NCI-H2227 treated with DMSO at 0.1 percent for 48 hours (cell line): Measurements from ENCODE around the gene CCN6.
"Not testable (repeated sequence)": the region's sequence is repeated elsewhere in the genome, so short reads cannot be mapped to it uniquely, and the experiment has no call there.

Experiments
- DNase-seq: peaks from one replicate; lab custom pipeline; 2025; lab: John Stamatoyannopoulos, UW

CCN6 gene

GRCh38 chr6:112030206-112030960, 23.5 kb upstream of the CCN6 start:
- DNase-seq: no peak

DNA sequence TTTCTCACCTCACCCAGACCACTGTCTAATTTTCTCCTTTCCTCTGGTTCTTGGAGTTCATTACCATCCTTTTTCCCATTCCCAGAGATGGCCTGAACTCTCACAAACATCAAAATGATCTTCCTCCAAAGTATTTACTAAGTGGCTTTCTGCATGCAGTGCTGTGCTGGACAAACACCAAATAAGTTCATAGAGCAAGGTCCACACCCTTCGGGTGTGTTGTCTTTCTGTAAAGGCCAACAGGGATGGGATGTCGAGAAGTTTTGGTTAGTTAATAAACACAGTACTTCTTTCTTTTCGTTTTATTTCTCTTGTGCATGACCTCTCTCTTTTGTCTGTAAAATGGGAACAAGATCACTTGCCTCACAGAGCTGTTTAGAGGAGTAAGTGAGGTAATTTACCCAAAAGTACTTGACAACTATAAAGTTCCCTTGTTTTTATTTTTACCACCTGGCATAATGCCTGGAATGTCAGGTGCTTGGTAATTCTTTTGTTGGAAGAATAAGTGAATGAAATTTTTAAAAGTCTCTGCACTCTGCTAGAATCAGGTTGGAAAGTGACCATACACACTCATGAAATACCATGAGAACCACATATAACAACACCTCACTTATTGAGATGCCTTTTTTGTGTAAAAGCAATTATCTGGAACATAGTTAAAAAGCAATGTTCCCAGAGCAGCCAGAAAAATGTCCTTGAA, 22.8 kb upstream of the CCN6 start:
- no peak for DNase-seq

- no peak for DNase-seq
Measured at GRCh38 chr6:112031960-112032359, 21.9 kb upstream of the CCN6 start.

- no peak for DNase-seq
Measured at GRCh38 chr6:112032728-112033127, 21.2 kb upstream of the CCN6 start.

DNA sequence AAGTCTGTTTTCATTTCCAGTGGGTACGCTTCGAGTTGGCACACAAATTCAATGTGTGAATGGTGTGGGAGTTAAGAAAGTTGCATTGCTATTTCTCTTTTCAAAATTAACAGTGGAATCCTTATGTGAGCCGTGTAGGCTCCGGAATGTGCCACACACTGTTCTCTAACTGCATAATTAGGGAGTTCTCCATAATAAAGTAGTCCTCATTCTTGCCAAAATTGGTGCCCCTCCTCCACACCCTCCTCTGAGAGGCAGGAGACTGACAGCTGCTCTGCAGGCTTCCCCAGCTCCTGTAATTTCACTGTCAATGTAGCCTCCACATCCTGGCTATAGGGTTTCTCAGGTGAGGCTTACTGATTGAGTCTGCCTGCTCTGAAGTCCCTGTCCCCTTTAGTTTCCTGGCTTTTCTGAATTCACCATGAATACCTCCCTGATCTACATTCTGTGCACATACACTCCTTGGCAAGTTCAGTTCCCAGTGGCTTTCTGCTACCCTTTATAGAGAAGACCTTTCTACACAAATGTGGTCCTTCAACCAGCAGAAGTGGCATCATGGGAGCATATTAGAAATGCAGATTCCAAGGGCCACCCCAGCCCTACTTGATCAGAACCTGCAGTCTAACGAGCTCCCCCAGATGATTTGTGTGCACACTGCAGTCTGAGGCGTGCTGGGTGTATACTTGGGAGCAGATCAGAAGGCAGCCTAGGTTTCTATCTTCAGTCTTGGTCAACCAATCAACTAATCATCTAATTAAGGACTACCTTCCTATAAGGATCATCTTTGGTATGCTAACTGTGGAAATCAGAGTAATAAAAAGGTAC, 19.9 kb upstream of the CCN6 start:
- no peak for DNase-seq

GRCh38 chr6:112034616-112034995, 19.3 kb upstream of the CCN6 start:
- no peak for DNase-seq

- no peak for DNase-seq
Measured at GRCh38 chr6:112036088-112036637, 17.7 kb upstream of the CCN6 start.

DNA sequence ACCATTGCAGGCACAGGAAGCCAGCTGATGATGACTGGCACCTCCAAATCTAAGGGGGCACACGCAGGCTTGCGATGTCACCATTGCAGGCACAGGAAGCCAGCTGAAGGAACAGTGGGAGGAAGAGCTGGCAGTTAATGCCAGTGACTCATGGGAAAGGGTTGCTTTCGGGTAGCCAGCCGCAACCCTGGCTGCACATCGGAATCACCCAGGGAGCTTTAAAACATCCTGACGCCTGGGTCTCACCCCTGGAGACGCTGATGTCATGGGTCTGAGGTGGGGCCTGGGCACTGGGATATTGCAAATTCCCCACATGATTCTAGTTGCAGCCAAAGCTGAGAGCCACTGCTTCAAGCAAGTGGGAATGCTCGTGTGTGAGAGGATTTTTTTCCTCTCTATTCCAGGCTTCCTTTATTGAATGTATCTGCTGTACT, 16.1 kb upstream of the CCN6 start:
- no peak for DNase-seq

GRCh38 chr6:112038268-112038667, 15.6 kb upstream of the CCN6 start:
- DNase-seq: no peak

DNA sequence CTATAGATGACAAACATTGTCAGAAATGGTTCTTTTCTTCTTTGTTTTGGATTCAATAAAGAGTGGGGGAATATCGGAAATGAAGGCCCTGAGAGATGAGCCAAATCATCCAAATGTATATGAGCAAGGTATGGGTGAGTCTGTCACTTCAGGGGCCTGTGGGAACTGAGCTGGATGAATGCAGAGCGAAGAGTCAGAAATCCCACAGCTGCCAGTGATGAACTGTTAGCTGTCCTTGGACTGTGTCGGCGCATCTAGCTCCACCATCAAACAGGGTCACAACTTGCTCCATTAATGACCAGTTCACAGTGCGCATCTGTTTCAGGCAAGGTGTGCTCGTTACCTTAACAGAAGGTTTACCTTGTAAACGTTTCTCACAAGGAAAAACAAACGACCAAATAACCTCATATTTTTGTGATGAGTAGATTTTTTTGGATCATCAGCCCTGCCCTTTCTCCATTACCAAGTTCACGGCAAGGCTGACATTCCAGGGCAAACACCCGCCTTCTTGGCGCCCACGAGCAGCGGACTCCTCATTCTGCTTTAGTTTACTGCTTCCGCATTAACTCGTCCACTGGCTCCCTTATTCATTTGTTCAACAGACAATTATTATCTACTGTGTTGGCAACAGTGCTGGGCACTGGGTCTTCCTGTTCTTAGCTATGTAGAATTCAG, 15.0 kb upstream of the CCN6 start:
- no peak for DNase-seq

GRCh38 chr6:112039431-112039770, 14.5 kb upstream of the CCN6 start:
- DNase-seq: no peak

GRCh38 chr6:112040956-112041355, 12.9 kb upstream of the CCN6 start:
- DNase-seq: no peak

DNA sequence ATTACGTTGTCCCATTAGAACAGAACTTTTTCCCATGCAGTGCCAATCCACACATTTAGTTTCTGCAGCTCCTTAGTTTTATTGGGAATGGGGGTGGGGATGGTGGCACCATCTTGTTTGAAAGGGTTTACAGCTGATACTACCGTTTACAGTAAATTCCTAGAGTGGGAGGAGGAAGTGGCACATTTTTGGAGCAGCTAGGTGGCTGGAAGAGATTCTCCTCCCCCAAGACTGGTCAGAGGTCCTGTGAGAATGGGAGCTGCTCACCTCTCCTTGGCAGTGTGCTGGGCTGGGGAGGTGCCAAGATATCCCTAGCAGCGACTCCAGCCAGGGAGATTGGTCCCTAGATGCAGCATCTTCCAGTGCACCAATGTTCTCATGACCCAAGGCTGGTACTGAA, 12.4 kb upstream of the CCN6 start:
- DNase-seq: no peak

- DNase-seq: peak; percentile 86
Measured at GRCh38 chr6:112043032-112044007, 10.6 kb upstream of the CCN6 start.

- DNase-seq: no peak
Measured at GRCh38 chr6:112044196-112044595, 9.7 kb upstream of the CCN6 start.

DNA sequence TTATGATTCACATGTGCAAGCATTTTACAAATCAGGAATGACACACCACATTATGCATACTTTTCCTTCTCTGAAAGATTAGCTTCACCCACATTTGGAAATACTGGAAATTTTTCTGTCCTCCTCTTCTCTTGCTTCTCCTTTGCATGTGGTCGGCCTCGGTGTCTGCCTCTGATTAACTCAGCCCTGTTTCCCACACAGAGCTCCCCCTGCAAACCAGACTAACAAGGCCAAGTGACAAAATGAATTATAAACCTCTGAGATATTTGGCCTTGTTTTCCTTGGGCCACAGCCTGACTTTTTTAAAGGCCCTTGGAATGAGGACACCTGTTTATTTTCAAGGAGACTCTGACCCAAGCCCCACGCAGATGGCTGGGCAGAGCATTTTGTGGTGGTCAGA, 9.0 kb upstream of the CCN6 start:
- no peak for DNase-seq

- not testable (repeated sequence) for DNase-seq
Measured at GRCh38 chr6:112047523-112047922, 6.4 kb upstream of the CCN6 start.

GRCh38 chr6:112049026-112049799, 4.7 kb upstream of the CCN6 start:
- no peak for DNase-seq

- DNase-seq: no peak
Measured at GRCh38 chr6:112049996-112050395, 3.9 kb upstream of the CCN6 start.

DNA sequence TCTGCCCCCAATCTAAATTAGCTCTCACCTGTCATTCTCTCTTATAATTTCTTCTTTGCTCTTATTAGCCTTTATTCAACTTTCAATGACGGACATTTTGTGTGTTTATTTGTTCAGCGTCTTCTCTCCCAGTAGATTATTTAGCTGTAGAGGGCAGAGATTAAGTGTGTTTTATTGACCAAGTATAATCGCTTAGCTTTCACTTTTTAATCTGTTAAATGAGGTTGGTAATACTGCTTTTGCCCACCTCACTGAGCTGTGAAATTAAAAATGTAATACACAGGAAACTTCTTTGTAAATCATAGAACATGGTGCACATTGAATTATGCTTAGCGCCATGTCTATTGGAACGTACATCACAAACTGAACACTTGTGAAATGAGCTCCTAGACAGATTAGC, 3.5 kb upstream of the CCN6 start:
- DNase-seq: no peak
